Fibroblast of pulmonary artery (primary cell): ENCODE data around the gene DSTYK.

Source experiments
- DNase-seq: peaks from one replicate; pipeline ENCODE4 v3.0.0-alpha.2; 2010; ENCODE audit warnings: low read depth
- H3K4me3 ChIP-seq: replicated peaks from 2 replicates; pipeline ENCODE4 v1.5.1; 2011; ENCODE audit warnings: low read depth, mild to moderate bottlenecking, control low read depth, low read length, moderate library complexity
- CTCF ChIP-seq: IDR thresholded peaks from 2 replicates; pipeline ENCODE4 v1.5.1; 2011; ENCODE audit warnings: mild to moderate bottlenecking, control low read depth, low read length, inconsistent platforms; ENCODE audit errors: missing control alignments

DSTYK gene

GRCh38 chr1:205140113-205140512, 71.4 kb downstream of the DSTYK start:
- no peak for TF ChIP-seq CTCF
- no peak for DNase-seq
- H3K4me3 ChIP-seq = no peak overlapping the region

GRCh38 chr1:205137901-205138300, 73.6 kb downstream of the DSTYK start:
- TF ChIP-seq CTCF = no peak
- no peak for DNase-seq
- H3K4me3 ChIP-seq = no peak overlapping the region

- no peak overlapping the region for H3K4me3 ChIP-seq
- no peak for DNase-seq
- TF ChIP-seq CTCF = no peak
Measured at GRCh38 chr1:205133287-205133686, 78.2 kb downstream of the DSTYK start.

- no peak for TF ChIP-seq CTCF
- no peak overlapping the region for H3K4me3 ChIP-seq
- DNase-seq = no peak
Measured at GRCh38 chr1:205129447-205130029, 82.0 kb downstream of the DSTYK start.

- no peak for TF ChIP-seq CTCF
- peak; percentile 11 for DNase-seq
- H3K4me3 ChIP-seq = no peak overlapping the region
Measured at GRCh38 chr1:205128050-205128449, 83.5 kb downstream of the DSTYK start.

- no peak for TF ChIP-seq CTCF
- no peak for DNase-seq
- H3K4me3 ChIP-seq = no peak overlapping the region
Measured at GRCh38 chr1:205127646-205128045, 83.9 kb downstream of the DSTYK start.

GRCh38 chr1:205124726-205125125, 86.8 kb downstream of the DSTYK start:
- DNase-seq = no peak
- H3K4me3 ChIP-seq = no peak overlapping the region
- no peak for TF ChIP-seq CTCF
